HG03025 (cell line): Measurements from ENCODE around the gene MESD.

Experiments
- ATAC-seq: cut with Tn5 transposase; IDR thresholded peaks from one replicate; pipeline ENCODE4 v1.9.1; 2021; ENCODE audit warnings: mild to moderate bottlenecking, moderate library complexity; ENCODE audit not compliant: unreplicated experiment, low FRiP score

Gene MESD

GRCh38 chr15:80992441-80992840 is 2.8 kb upstream of the MESD start:
- no peak for ATAC-seq

GRCh38 chr15:80992006-80992405 is 2.4 kb upstream of the MESD start:
- no peak for ATAC-seq

GRCh38 chr15:80991421-80991820 is 1.8 kb upstream of the MESD start:
- ATAC-seq = no peak

GRCh38 chr15:80990955-80991354 is 1.3 kb upstream of the MESD start:
- ATAC-seq = no peak

- no peak for ATAC-seq
Measured at GRCh38 chr15:80989081-80989517, 520 bp downstream of the MESD start.

- ATAC-seq = no peak
Measured at GRCh38 chr15:80988148-80988796, 1.3 kb downstream of the MESD start.

GRCh38 chr15:80986487-80986886 is 3.1 kb downstream of the MESD start:
- ATAC-seq = no peak

- ATAC-seq = no peak
Measured at GRCh38 chr15:80985981-80986380, 3.6 kb downstream of the MESD start.

- ATAC-seq = no peak
Measured at GRCh38 chr15:80984856-80985255, 4.8 kb downstream of the MESD start.

GRCh38 chr15:80982839-80983238 is 6.8 kb downstream of the MESD start:
- ATAC-seq = no peak

GRCh38 chr15:80982205-80982604 is 7.4 kb downstream of the MESD start:
- ATAC-seq = no peak

- no peak for ATAC-seq
Measured at GRCh38 chr15:80979538-80980200, 9.9 kb downstream of the MESD start.

- no peak for ATAC-seq
Measured at GRCh38 chr15:80978685-80979329, 10.8 kb downstream of the MESD start.

- ATAC-seq = no peak
Measured at GRCh38 chr15:80977627-80978036, 12.0 kb downstream of the MESD start.

- ATAC-seq = no peak
Measured at GRCh38 chr15:80976851-80977250, 12.8 kb downstream of the MESD start.

GRCh38 chr15:80974914-80975313 is 14.7 kb downstream of the MESD start:
- no peak for ATAC-seq

- no peak for ATAC-seq
Measured at GRCh38 chr15:80972276-80972675, 17.3 kb downstream of the MESD start.

- ATAC-seq = no peak
Measured at GRCh38 chr15:80971143-80971542, 18.5 kb downstream of the MESD start.

GRCh38 chr15:80970658-80971057 is 19.0 kb downstream of the MESD start:
- ATAC-seq = no peak

- no peak for ATAC-seq
Measured at GRCh38 chr15:80970018-80970657, 19.5 kb downstream of the MESD start.

GRCh38 chr15:80969316-80969715 is 20.3 kb downstream of the MESD start:
- no peak for ATAC-seq
